Stimulated activated CD8-positive, alpha-beta memory T cell treated with anti-CD3 and anti-CD28 coated beads, Interleukin-15, amount 100 ng/mL, for 48 hours (primary cell): ENCODE measurements around the gene SLC8A1.

Experiments
- DNase-seq, 2 donors: peaks; one replicate each; pipeline ENCODE4 v3.0.0-alpha.2; 2020; ENCODE audit warnings: low read depth in 2 of 2

SLC8A1 gene

GRCh38 chr2:40230707-40231432 is 221.0 kb downstream of the SLC8A1 start:
- no peak for DNase-seq

GRCh38 chr2:40230186-40230585 is 221.7 kb downstream of the SLC8A1 start:
- DNase-seq, result no peak

- DNase-seq, result no peak
These were observed 223.6 kb downstream of the SLC8A1 start for GRCh38 chr2:40228310-40228709.

GRCh38 chr2:40227210-40227609 is 224.7 kb downstream of the SLC8A1 start:
- DNase-seq, result no peak

- DNase-seq, result no peak
These were observed 225.3 kb downstream of the SLC8A1 start for GRCh38 chr2:40226637-40227036.

- DNase-seq, result no peak
These were observed 226.2 kb downstream of the SLC8A1 start for GRCh38 chr2:40225670-40226210.

GRCh38 chr2:40224318-40224717 is 227.6 kb downstream of the SLC8A1 start:
- no peak for DNase-seq

- no peak for DNase-seq
These were observed 231.5 kb downstream of the SLC8A1 start for GRCh38 chr2:40220177-40220925.

- DNase-seq, result no peak
These were observed 232.7 kb downstream of the SLC8A1 start for GRCh38 chr2:40219141-40219540.

GRCh38 chr2:40218679-40219078 is 233.2 kb downstream of the SLC8A1 start:
- no peak for DNase-seq

GRCh38 chr2:40213619-40214018 is 238.3 kb downstream of the SLC8A1 start:
- no peak for DNase-seq

- DNase-seq, result no peak
These were observed 238.8 kb downstream of the SLC8A1 start for GRCh38 chr2:40213071-40213470.

- no peak for DNase-seq
These were observed 240.9 kb downstream of the SLC8A1 start for GRCh38 chr2:40210968-40211353.

- DNase-seq, result no peak
These were observed 241.4 kb downstream of the SLC8A1 start for GRCh38 chr2:40210344-40210967.

GRCh38 chr2:40209761-40210160 is 242.1 kb downstream of the SLC8A1 start:
- no peak for DNase-seq

GRCh38 chr2:40208463-40208862 is 243.4 kb downstream of the SLC8A1 start:
- no peak for DNase-seq

- DNase-seq, result no peak
These were observed 247.6 kb downstream of the SLC8A1 start for GRCh38 chr2:40204268-40204667.

- no peak for DNase-seq
These were observed 249.0 kb downstream of the SLC8A1 start for GRCh38 chr2:40202798-40203400.

GRCh38 chr2:40201425-40201824 is 250.5 kb downstream of the SLC8A1 start:
- DNase-seq, result no peak

- DNase-seq, result no peak
These were observed 251.4 kb downstream of the SLC8A1 start for GRCh38 chr2:40200366-40200915.

GRCh38 chr2:40199771-40200170 is 252.1 kb downstream of the SLC8A1 start:
- no peak for DNase-seq

- DNase-seq, result no peak
These were observed 254.8 kb downstream of the SLC8A1 start for GRCh38 chr2:40197121-40197520.
